IMR-90 (cell line): ENCODE data around the gene HAUS7. TPM values are rescaled to one million over a fixed set of nuclear protein-coding genes. Genes with fewer than 3 reads are reported as not detected.

ENCODE experiments used
- ATAC-seq: fragments of 200-7000 bp; cut with Tn5 transposase; 2 replicates; pipeline ENCODE4 v1.9.1; 2020; ENCODE audit warnings: low read depth, mild to moderate bottlenecking, moderate library complexity
- BruUV-seq: library from RNA; stranded (reverse); fragments of 400-500 nt; replicated peaks from 2 replicates; lab custom pipeline; 2021; lab: Mats Ljungman, UMichigan
- CTCF ChIA-PET: fragments of 300-600 bp; formaldehyde crosslinking; extraction: SDS; loops from one replicate; lab custom pipeline; 2021; ENCODE audit warnings: antibody characterized with exemption; lab: Yijun Ruan, JAX
- POLR2A ChIA-PET: fragments of 300-600 bp; sonication (Branson Sonifier 250); formaldehyde crosslinking; loops from one replicate; lab custom pipeline; 2022; ENCODE audit warnings: antibody characterized with exemption; ENCODE audit not compliant: unreplicated experiment; lab: Charles Lee
- DNase-seq: peaks from one replicate; pipeline ENCODE4 v3.0.0; 2013
- H2AFZ ChIP-seq: replicated peaks from 2 replicates; pipeline ENCODE3; 2013; ENCODE audit warnings: low read length, mild to moderate bottlenecking; ENCODE audit not compliant: poor library complexity
- H2AK5ac ChIP-seq: 2 replicates; pipeline ENCODE4 v1.6.1; 2013; ENCODE audit warnings: low read depth, low read length, inconsistent platforms
- H2AK9ac ChIP-seq: replicated peaks from 2 replicates; pipeline ENCODE3; 2013; ENCODE audit warnings: mild to moderate bottlenecking, low read depth, low read length, moderate library complexity; ENCODE audit not compliant: poor library complexity
- H2BK120ac ChIP-seq: 2 replicates; pipeline ENCODE4 v1.6.1; 2013; ENCODE audit warnings: low read depth, low read length, inconsistent platforms
- H2BK15ac ChIP-seq: 3 replicates; pipeline ENCODE4 v1.6.1; 2013; ENCODE audit warnings: low read depth, low read length, inconsistent platforms
- H2BK20ac ChIP-seq: 2 replicates; pipeline ENCODE4 v1.6.1; 2013; ENCODE audit warnings: low read depth, mild to moderate bottlenecking, inconsistent platforms, low read length, moderate library complexity
- H2BK5ac ChIP-seq: 2 replicates; pipeline ENCODE4 v1.6.1; 2013; ENCODE audit warnings: mild to moderate bottlenecking, low read depth, low read length, inconsistent platforms; ENCODE audit not compliant: poor library complexity, severe bottlenecking
- H3K14ac ChIP-seq: replicated peaks from 2 replicates; pipeline ENCODE4 v1.6.1; 2013; ENCODE audit warnings: low read depth, low read length, inconsistent platforms
- H3K18ac ChIP-seq: 2 replicates; pipeline ENCODE4 v1.6.1; 2013; ENCODE audit warnings: low read depth, low read length, control low read depth
- H3K23ac ChIP-seq: 2 replicates; pipeline ENCODE4 v1.6.1; 2013; ENCODE audit warnings: low read depth, low read length, inconsistent platforms
- H3K27ac ChIP-seq: 2 replicates; pipeline ENCODE4 v1.5.1; 2013; ENCODE audit warnings: mild to moderate bottlenecking, control low read depth, low read length; ENCODE audit not compliant: insufficient read depth
- H3K27me3 ChIP-seq: 2 replicates; pipeline ENCODE4 v1.6.1; 2013; ENCODE audit warnings: low read length; ENCODE audit not compliant: control insufficient read depth, insufficient read depth
- H3K36me3 ChIP-seq: 2 replicates; pipeline ENCODE4 v1.6.1; 2013; ENCODE audit warnings: low read length, mixed read lengths; ENCODE audit not compliant: control insufficient read depth, insufficient read depth
- H3K4ac ChIP-seq: 2 replicates; pipeline ENCODE4 v1.6.1; 2013; ENCODE audit warnings: low read depth, low read length, inconsistent platforms
- H3K4me1 ChIP-seq: 2 replicates; pipeline ENCODE4 v1.6.1; 2013; ENCODE audit warnings: low read length, mixed read lengths; ENCODE audit not compliant: control insufficient read depth, insufficient read depth
- H3K4me2 ChIP-seq: 2 replicates; pipeline ENCODE4 v1.6.1; 2013; ENCODE audit warnings: low read depth, mild to moderate bottlenecking, control low read depth, low read length, moderate library complexity
- H3K4me3 ChIP-seq: 2 replicates; pipeline ENCODE4 v1.5.1; 2013; ENCODE audit warnings: low read depth, mild to moderate bottlenecking, control low read depth, low read length, moderate library complexity; ENCODE audit not compliant: insufficient read depth
- H3K56ac ChIP-seq: 2 replicates; pipeline ENCODE4 v1.6.1; 2013; ENCODE audit warnings: low read length, inconsistent platforms; ENCODE audit not compliant: insufficient read depth; ENCODE audit errors: extremely low read depth
- H3K79me1 ChIP-seq, 2 experiments: 2 replicates each; pipeline ENCODE4 v1.6.1; 2013; ENCODE audit warnings: low read length in 2 of 2, inconsistent platforms in 1 of 2, low read depth in 1 of 2
- H3K9ac ChIP-seq: 2 replicates; pipeline ENCODE4 v1.6.1; 2013; ENCODE audit warnings: low read depth, low read length, control low read depth
- H3K9me1 ChIP-seq: 2 replicates; pipeline ENCODE4 v1.6.1; 2013; ENCODE audit warnings: low read length, inconsistent platforms; ENCODE audit not compliant: insufficient read depth
- H3K9me3 ChIP-seq: 2 replicates; pipeline ENCODE4 v1.6.1; 2013; ENCODE audit warnings: low read length; ENCODE audit not compliant: control insufficient read depth, insufficient read depth
- H4K20me1 ChIP-seq: 2 replicates; pipeline ENCODE4 v1.6.1; 2013; ENCODE audit warnings: low read length, inconsistent platforms; ENCODE audit not compliant: insufficient read depth
- H4K5ac ChIP-seq: 2 replicates; pipeline ENCODE4 v1.6.1; 2013; ENCODE audit warnings: mild to moderate bottlenecking, low read depth, low read length, control low read depth
- H4K8ac ChIP-seq, 2 experiments: 2 replicates each; pipeline ENCODE4 v1.6.1; 2013; ENCODE audit warnings: low read depth in 2 of 2, low read length in 2 of 2, control low read depth in 1 of 2, inconsistent platforms in 1 of 2
- H4K91ac ChIP-seq: 2 replicates; pipeline ENCODE4 v1.6.1; 2013; ENCODE audit warnings: low read depth, low read length, inconsistent platforms; ENCODE audit not compliant: insufficient read depth
- BHLHE40 ChIP-seq: fragments of 150-350 bp; IDR thresholded peaks from 2 replicates; pipeline ENCODE4 v1.6.1; 2016; ENCODE audit warnings: mild to moderate bottlenecking, low read depth, low read length
- CEBPB ChIP-seq: IDR thresholded peaks from 2 replicates; pipeline ENCODE4 v1.6.1; 2012; ENCODE audit warnings: low read depth, low read length, improper control_type of control experiment
- CHD1 ChIP-seq: IDR thresholded peaks from 2 replicates; pipeline ENCODE4 v1.6.1; 2012; ENCODE audit warnings: low read depth, low read length, improper control_type of control experiment
- CTCF ChIP-seq: conservative IDR thresholded peaks from 2 replicates; pipeline ENCODE4 v1.5.1; 2012; ENCODE audit warnings: mild to moderate bottlenecking, low read depth, low read length, improper control_type of control experiment
- FOS ChIP-seq: fragments of 150-350 bp; IDR thresholded peaks from 2 replicates; pipeline ENCODE4 v1.6.1; 2016; ENCODE audit warnings: low read depth, low read length
- MAFK ChIP-seq: IDR thresholded peaks from 2 replicates; pipeline ENCODE4 v1.6.1; 2012; ENCODE audit warnings: low read depth, low read length, improper control_type of control experiment
- MAZ ChIP-seq: IDR thresholded peaks from 2 replicates; pipeline ENCODE4 v1.6.1; 2012; ENCODE audit warnings: low read depth, mild to moderate bottlenecking, low read length, improper control_type of control experiment, moderate library complexity, borderline replicate concordance
- MXI1 ChIP-seq: IDR thresholded peaks from 2 replicates; pipeline ENCODE4 v1.6.1; 2012; ENCODE audit warnings: low read depth, mild to moderate bottlenecking, low read length, moderate library complexity, borderline replicate concordance
- NFE2L2 ChIP-seq: fragments of 150-350 bp; IDR thresholded peaks from 2 replicates; pipeline ENCODE4 v1.6.1; 2016; ENCODE audit warnings: low read depth, mild to moderate bottlenecking, low read length
- RAD21 ChIP-seq: IDR thresholded peaks from 2 replicates; pipeline ENCODE4 v1.6.1; 2012; ENCODE audit warnings: low read length, improper control_type of control experiment
- RCOR1 ChIP-seq: IDR thresholded peaks from 2 replicates; pipeline ENCODE4 v1.6.1; 2012; ENCODE audit warnings: mild to moderate bottlenecking, low read length, improper control_type of control experiment; ENCODE audit not compliant: insufficient replicate concordance
- SMC3 ChIP-seq: fragments of 150-350 bp; IDR thresholded peaks from 2 replicates; pipeline ENCODE4 v1.6.1; 2016; ENCODE audit warnings: low read depth, mild to moderate bottlenecking, antibody characterized with exemption, low read length, moderate library complexity
- WGBS, 2 experiments: methylation state at CpG; one replicate each; pipeline versions ENCODE4 v1.1.5 to v1.1.7; 2013; ENCODE audit warnings: missing lambda C conversion rate in 2 of 2; ENCODE audit not compliant: insufficient read length in 1 of 2; ENCODE audit errors: extremely low coverage in 2 of 2; 5-methylcytosine and 5-hydroxymethylcytosine counted together
- dilution Hi-C: fragments of 300-500 bp; cut with HindIII; formaldehyde crosslinking; loops from one replicate; pipeline ENCODE4 v1.14.3; 2018; ENCODE audit warnings: low sequenced_read_pairs; ENCODE audit not compliant: unreplicated experiment
- in situ Hi-C: fragments of 300-500 bp; cut with MboI; formaldehyde crosslinking; loops from 3 replicates; pipeline ENCODE4 v1.14.3; 2019; ENCODE audit warnings: low sequenced_read_pairs, inconsistent platforms, mixed read lengths
- intact Hi-C: fragments of 100-400 bp; cut with micrococcal nuclease; formaldehyde crosslinking; loops from 2 replicates; pipeline ENCODE4 v1.10.0; 2022
- polyA plus RNA-seq, 3 experiments: library from polyadenylated mRNA; depleted of rRNA; stranded (reverse); fragments of >200 nt; gene quantifications; 2 replicates each; pipeline ENCODE4 v1.2.3, GENCODE V29; 2012; ENCODE audit warnings: low replicate concordance in 1 of 3
- total RNA-seq: library from RNA; depleted of rRNA; stranded (reverse); fragments of >200 nt; gene quantifications from 2 replicates; pipeline ENCODE4 v1.2.3, GENCODE V29; 2012

HAUS7 gene
- total and polyA plus RNA-seq, 2 of the 4 experiments (the other 2 are of a cell fraction), result 10.8 to 25.9 TPM

- Histone ChIP-seq H3K56ac (no peak overlapping the region), H4K8ac (no peak overlapping the region), H2AK9ac (no peak overlapping the region), H2BK5ac (no peak overlapping the region), H4K5ac (no peak overlapping the region), H3K9me1 (no peaks in the 10 kb centered on the region), H3K23ac (no peak overlapping the region), H3K9ac (no peak overlapping the region), H3K9me3 (peaks cover 6% of the 10 kb centered on the region), H3K36me3 (no peaks in the 10 kb centered on the region), H2BK120ac (no peak overlapping the region), H3K27ac (no peak overlapping the region), H3K14ac (no peak overlapping the region), H3K4me3 (no peak overlapping the region), H3K4me2 (no peak overlapping the region), H3K18ac (no peak overlapping the region), H2BK20ac (no peak overlapping the region), H4K91ac (no peak overlapping the region), H3K27me3 (peaks cover 6% of the 10 kb centered on the region), H2AFZ (no peak overlapping the region), H3K79me1 (no peaks in the 10 kb centered on the region), H3K4ac (no peak overlapping the region), H2AK5ac (no peak overlapping the region), H2BK15ac (no peak overlapping the region), H3K4me1 (no peaks in the 10 kb centered on the region), H4K20me1 (no peaks in the 10 kb centered on the region)
- ATAC-seq, result no peak
- intact Hi-C loops (no loop called here), dilution Hi-C loops (no loop called here), in situ Hi-C loops (no loop called here)
- no TSS peak for BruUV-seq
- ChIA-PET CTCF (no interaction called here), POLR2A (no interaction called here)
- no peak for DNase-seq
- no peak for TF ChIP-seq MXI1
- no peak for TF ChIP-seq MAFK
- no peak for TF ChIP-seq BHLHE40
- TF ChIP-seq RCOR1, result no peak
- TF ChIP-seq CTCF, result no peak
- no peak for TF ChIP-seq CEBPB
- no peak for TF ChIP-seq SMC3
- no peak for TF ChIP-seq NFE2L2
- no peak for TF ChIP-seq CHD1
- no peak for TF ChIP-seq FOS
- no peak for TF ChIP-seq MAZ
- TF ChIP-seq RAD21, result no peak
- 57% methylated on average over 2 of the region's 13 CpGs; no CpG with 5 or more reads in 1 of the 2 experiments for WGBS, 2 experiments
These were observed 29.7 kb downstream of the HAUS7 start for GRCh38 chrX:153440556-153441135.
